Measurements from ENCODE around the gene SAMD11.
"Not testable (repeated sequence)": the region's sequence is repeated elsewhere in the genome, so short reads cannot be mapped to it uniquely, and the experiment has no call there.

Gene SAMD11

GRCh38 chr1:991275-991674 lies 67.6 kb downstream of the SAMD11 start:
- in situ Hi-C loops (cut with HindIII; ENCODE audit: low sequenced_read_pairs) = not testable (repeated sequence)

GRCh38 chr1:991895-992294 lies 68.2 kb downstream of the SAMD11 start:
- in situ Hi-C loops (cut with HindIII; ENCODE audit: low sequenced_read_pairs) = no loop called here

- in situ Hi-C loops (cut with HindIII; ENCODE audit: low sequenced_read_pairs) = no loop called here
These were observed 68.6 kb downstream of the SAMD11 start for GRCh38 chr1:992362-992761.

GRCh38 chr1:993379-993995 lies 69.8 kb downstream of the SAMD11 start:
- in situ Hi-C loops (cut with HindIII; ENCODE audit: low sequenced_read_pairs) = no loop called here

Data from DLD1 (cell line).